Cardiac muscle cell (in vitro differentiated cells and primary cell): Measurements from ENCODE around the gene CNOT2. TPM values are rescaled to one million over a fixed set of nuclear protein-coding genes. Genes with fewer than 3 reads are reported as not detected.
"Not testable (repeated sequence)": the region's sequence is repeated elsewhere in the genome, so short reads cannot be mapped to it uniquely, and the experiment has no call there.

ENCODE experiments used
- DNase-seq, 2 donors: peaks; one replicate each; pipeline versions ENCODE4 v3.0.0 to v3.0.0-alpha.2; 2010 to 2017; ENCODE audit warnings: low read depth in 1 of 2, low spot score in 1 of 2
- H3K27ac ChIP-seq: fragments of 200-600 bp; sonication (generic); 2 replicates; pipeline ENCODE4 v1.5.1; 2016
- H3K27me3 ChIP-seq: fragments of 200-600 bp; sonication (generic); 2 replicates; pipeline ENCODE4 v1.6.0; 2016; ENCODE audit warnings: control low read depth
- H3K36me3 ChIP-seq: fragments of 200-600 bp; sonication (generic); 2 replicates; pipeline ENCODE4 v1.5.1; 2016; ENCODE audit warnings: control low read depth
- H3K4me1 ChIP-seq: fragments of 200-600 bp; sonication (generic); 2 replicates; pipeline ENCODE4 v1.8.1; 2017; ENCODE audit warnings: low read depth, mild to moderate bottlenecking, mixed run types
- H3K4me3 ChIP-seq: fragments of 200-600 bp; sonication (generic); 2 replicates; pipeline ENCODE4 v1.5.1; 2016; ENCODE audit warnings: mild to moderate bottlenecking
- H3K9me3 ChIP-seq: fragments of 200-600 bp; sonication (generic); 2 replicates; pipeline ENCODE4 v1.5.1; 2017; ENCODE audit warnings: low read depth, mild to moderate bottlenecking, control low read depth
- CTCF ChIP-seq: IDR thresholded peaks from 2 replicates; pipeline ENCODE4 v1.5.1; 2012; ENCODE audit warnings: low read depth, mild to moderate bottlenecking, low read length
- polyA plus RNA-seq: library from polyadenylated mRNA; unstranded; fragments of >200 nt; fragmentation: Nextera tagmentation; extraction: Ambion mirVana; gene quantifications from 2 replicates; pipeline ENCODE4 v1.2.1, GENCODE V29; 2016
- total RNA-seq: library from RNA; depleted of rRNA; stranded (reverse); fragments of >200 nt; gene quantifications from 2 replicates; pipeline ENCODE4 v1.2.3, GENCODE V29; 2016

The CNOT2 gene
- total and polyA plus RNA-seq, 2 experiments from 2014 or later, result 77.6 to 113 TPM

DNA sequence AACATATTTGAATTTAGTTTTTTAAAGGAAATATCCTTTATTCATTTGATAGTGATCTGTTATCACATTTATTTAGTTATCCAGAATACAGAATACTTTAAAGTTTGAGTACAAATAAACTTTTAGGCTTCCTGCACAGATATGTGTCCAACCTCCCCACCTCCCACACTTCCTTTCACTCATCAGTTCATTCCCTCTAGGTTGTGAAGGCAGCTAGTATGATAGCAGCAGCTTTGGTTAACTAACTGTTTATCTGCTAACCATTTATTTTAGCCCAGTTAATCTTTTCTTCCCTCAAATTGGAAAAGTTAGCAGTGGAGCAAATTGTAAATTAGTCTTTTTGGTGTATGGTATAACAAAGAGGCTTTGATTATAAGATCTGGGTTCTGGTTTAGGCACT is 35.7 kb downstream of the CNOT2 start:
- Histone ChIP-seq H3K27ac (no peak overlapping the region), H3K4me1 (no peaks in the 10 kb centered on the region), H3K9me3 (no peaks in the 10 kb centered on the region), H3K4me3 (no peak overlapping the region), H3K27me3 (no peaks in the 10 kb centered on the region), H3K36me3 (no peaks in the 10 kb centered on the region)
- no peak for TF ChIP-seq CTCF
- DNase-seq, result no peak

DNA sequence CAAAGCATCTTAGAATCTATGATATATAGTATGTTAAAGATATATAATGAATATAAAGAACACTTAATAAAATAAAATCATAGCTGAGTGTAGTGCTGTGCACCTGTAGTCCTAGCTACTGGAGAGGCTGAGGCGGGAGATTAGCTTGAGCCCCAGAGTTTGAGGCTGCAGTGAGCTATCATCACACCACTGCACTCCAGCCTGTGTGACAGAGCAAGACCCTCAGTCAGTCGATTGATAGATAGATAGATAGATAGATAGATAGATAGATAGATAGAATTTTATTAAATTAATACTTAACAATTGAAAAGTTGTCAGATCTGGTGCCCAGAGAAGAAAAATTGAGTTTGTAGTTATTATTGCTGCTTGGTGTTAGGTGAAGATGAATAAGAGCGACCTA is 40.0 kb downstream of the CNOT2 start:
- Histone ChIP-seq H3K27ac (no peak overlapping the region), H3K9me3 (no peaks in the 10 kb centered on the region), H3K4me3 (no peak overlapping the region), H3K27me3 (no peaks in the 10 kb centered on the region), H3K4me1 (no peaks in the 10 kb centered on the region), H3K36me3 (no peaks in the 10 kb centered on the region)
- DNase-seq, result no peak
- TF ChIP-seq CTCF, result no peak

- Histone ChIP-seq H3K9me3 (no peaks in the 10 kb centered on the region), H3K27ac (no peak overlapping the region)
- DNase-seq, result no peak
These were observed 45.6 kb downstream of the CNOT2 start for GRCh38 chr12:70288817-70289216.

GRCh38 chr12:70290116-70290515 is 46.9 kb downstream of the CNOT2 start:
- no peaks in the 10 kb centered on the region for H3K9me3 ChIP-seq
- no peaks in the 10 kb centered on the region for H3K27me3 ChIP-seq
- H3K36me3 ChIP-seq, result no peaks in the 10 kb centered on the region
- peak overlapping the region; percentile 42 for H3K27ac ChIP-seq
- DNase-seq, result peak in 1 of 2 donors; percentile 10
- no peak overlapping the region for H3K4me3 ChIP-seq
- H3K4me1 ChIP-seq, result peaks cover 9% of the 10 kb centered on the region
- TF ChIP-seq CTCF, result no peak

More at GRCh38 chr12:70288817-70289216, 45.6 kb downstream of the CNOT2 start:
- TF ChIP-seq CTCF, result no peak
- Histone ChIP-seq H3K27me3 (no peaks in the 10 kb centered on the region), H3K4me3 (no peak overlapping the region), H3K4me1 (peaks cover 9% of the 10 kb centered on the region), H3K36me3 (no peaks in the 10 kb centered on the region)

GRCh38 chr12:70292017-70292776 is 49.0 kb downstream of the CNOT2 start:
- Histone ChIP-seq H3K36me3 (no peaks in the 10 kb centered on the region), H3K4me3 (no peak overlapping the region), H3K27ac (no peak overlapping the region), H3K9me3 (no peaks in the 10 kb centered on the region), H3K4me1 (peaks cover 9% of the 10 kb centered on the region), H3K27me3 (no peaks in the 10 kb centered on the region)
- DNase-seq, result no peak
- no peak for TF ChIP-seq CTCF

DNA sequence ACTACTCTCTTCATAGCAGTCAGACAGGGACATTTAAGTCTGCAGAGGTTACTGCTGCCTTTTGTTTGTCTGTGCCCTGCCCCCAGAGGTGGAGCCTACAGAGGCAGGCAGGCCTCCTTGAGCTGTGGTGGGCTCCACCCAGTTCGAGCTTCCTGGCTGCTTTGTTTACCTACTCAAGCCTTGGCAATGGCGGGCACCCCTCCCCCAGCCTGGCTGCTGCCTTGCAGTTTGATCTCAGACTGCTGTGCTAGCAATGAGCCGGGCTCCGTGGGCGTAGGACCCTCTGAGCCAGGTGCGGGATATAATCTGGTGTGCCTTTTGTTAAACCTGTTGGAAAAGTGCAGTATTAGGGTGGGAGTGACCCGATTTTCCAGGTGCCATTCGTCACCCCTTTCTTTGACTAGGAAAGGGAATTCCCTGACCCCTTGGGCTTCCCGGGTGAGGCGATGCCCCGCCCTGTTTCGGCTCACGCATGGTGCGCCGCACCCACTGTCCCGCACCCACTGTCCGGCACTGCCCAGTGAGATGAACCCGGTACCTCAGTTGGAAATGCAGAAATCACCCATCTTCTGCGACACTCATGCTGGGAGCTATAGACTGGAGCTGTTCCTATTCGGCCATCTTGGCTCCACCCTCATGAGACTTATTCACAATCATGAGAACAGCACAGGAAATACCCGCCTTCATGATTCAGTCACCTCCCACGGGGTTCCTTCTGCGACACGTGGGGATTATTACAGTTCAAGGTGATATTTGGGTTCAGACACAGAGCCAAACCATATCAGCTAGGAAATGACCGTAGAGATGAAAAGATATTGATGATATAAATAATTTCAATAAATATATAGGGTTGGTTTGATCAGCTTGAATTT is 61.7 kb downstream of the CNOT2 start:
- not testable (repeated sequence) for H3K27ac ChIP-seq, DNase-seq, H3K36me3 ChIP-seq, H3K9me3 ChIP-seq, H3K27me3 ChIP-seq, H3K4me1 ChIP-seq, H3K4me3 ChIP-seq
